ENCODE data around the gene ERBB4. TPM values are rescaled to one million over a fixed set of nuclear protein-coding genes. Genes with fewer than 3 reads are reported as not detected.

ERBB4 gene
- total RNA-seq, 1 donor from 2014 or later = 12.4 TPM

DNA sequence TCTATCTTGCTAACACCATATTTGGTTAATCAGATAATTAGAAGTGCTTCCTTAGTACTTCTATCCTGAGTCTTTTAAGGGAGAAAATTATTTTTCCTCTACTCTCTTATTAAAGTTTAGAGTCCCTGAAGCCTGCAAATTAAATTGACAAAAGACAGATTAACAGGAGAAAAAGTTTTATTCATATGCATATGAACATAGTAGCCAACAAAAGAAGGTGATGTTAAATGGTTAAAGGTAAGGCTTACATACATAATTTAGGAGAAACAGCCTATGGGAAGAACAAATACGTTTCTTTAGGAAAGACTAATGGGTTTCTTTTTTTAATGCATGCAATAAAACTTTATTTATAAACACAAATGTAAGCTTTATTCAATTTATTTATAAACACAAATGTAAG lies 1177.2 kb downstream of the ERBB4 start:
- intact Hi-C loops (cut with DNase I) = no loop called here
- no peak for ATAC-seq
- no peak for DNase-seq (ENCODE audit: missing footprints)

DNA sequence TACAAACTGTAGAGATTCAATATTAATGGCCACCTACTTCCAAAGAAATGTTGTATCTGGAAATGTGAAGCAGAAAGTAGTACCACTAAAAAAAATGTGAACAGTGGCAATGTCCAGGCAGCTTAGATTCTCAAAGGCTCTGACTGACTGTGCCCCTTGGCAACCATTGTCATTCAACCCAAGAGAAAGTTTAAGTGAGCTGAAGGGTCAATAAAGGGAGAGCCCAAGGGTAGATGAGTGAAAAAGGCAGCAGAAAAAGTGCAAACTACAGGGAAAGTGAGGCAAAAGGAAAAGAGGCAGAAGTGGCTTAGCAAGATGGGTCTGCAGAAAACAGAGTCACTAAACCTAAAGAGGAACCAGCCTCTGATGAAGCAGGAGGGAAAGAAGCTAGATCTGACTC lies 1179.3 kb downstream of the ERBB4 start:
- DNase-seq (ENCODE audit: missing footprints) (no peak), ATAC-seq (no peak)
- intact Hi-C loops (cut with DNase I) = no loop called here

DNA sequence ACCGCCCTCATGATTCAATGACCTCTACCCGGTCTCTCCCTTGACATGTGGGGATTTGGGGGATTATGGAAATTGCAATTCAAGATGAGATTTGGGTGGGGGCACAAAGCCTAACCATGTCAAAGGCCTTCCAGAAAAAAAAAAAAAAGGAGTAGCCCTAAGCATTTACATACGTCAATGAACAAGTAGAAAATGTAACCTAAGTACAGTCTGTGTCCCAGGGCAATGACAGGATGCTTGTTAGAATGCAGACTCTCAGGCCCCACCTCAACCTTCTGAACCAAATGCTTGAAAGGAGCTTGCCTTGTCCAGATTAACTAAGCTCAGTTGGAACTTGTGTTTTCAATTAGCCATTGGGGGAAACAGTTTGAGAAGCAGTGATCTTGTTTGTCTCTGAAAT lies 1180.1 kb downstream of the ERBB4 start:
- DNase-seq (ENCODE audit: missing footprints) (no peak), ATAC-seq (no peak)
- intact Hi-C loops (cut with DNase I) = no loop called here

DNA sequence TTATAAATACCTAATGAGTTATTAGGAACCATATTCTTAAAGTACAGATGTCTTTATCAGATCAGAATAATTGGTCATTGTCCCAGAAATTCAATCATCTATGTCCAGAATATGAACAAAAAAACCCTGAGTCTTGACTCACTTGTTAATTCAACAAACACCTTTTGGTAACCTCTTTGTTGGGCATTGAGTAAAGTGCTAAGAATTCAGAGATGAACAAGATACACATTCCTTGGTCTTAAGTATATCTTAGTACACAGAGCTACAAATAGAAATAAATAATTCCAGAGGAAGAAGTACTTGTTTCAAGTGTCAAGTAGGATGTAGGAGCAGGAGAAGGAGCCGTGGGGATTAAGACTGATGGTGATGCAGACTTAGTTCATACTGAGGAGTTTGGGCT lies 1184.1 kb downstream of the ERBB4 start:
- no peak for ATAC-seq
- intact Hi-C loops (cut with DNase I) = no loop called here
- DNase-seq (ENCODE audit: missing footprints) = no peak

DNA sequence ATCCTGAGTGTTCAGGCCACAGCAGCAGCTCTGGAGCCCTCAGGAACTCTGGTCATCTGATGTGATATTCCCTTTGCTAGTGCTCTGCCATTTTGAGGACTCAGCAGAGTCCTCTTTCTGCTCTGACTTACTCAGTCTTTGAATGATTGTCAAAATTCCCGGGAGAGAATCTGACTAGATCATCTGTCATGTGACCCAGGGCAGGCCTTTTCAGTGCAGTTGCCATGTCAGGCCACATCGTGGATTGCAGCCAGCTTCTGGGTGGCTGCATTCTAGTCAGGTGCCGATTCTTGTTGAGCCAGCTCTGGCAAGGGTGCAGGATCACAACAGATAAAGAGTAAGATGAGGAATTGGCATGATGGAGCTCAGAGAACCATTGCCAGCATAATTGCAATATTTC lies 1186.6 kb downstream of the ERBB4 start:
- DNase-seq (ENCODE audit: missing footprints) (no peak), ATAC-seq (no peak)
- intact Hi-C loops (cut with DNase I) = no loop called here

DNA sequence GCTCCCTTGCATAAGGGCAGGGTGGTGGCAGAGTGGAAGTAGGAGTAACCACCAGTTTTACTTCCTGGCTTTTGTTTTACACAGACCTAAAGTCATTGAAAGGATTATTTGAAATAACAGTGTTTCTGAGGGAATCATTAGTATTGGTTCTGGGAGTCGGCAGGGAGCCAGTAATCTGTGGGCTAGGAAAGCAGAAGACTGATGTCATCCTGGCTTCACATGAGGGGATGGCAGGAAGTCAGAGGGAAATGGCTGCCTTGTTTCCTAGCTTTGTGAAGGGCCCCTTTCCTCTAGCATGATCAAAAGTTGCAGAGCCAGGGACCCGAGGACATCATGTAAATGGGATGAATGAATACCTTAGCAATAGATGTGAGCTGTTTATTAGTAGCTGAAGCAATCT lies 1189.6 kb downstream of the ERBB4 start:
- no peak for DNase-seq (ENCODE audit: missing footprints)
- intact Hi-C loops (cut with DNase I) = no loop called here
- ATAC-seq = no peak

DNA sequence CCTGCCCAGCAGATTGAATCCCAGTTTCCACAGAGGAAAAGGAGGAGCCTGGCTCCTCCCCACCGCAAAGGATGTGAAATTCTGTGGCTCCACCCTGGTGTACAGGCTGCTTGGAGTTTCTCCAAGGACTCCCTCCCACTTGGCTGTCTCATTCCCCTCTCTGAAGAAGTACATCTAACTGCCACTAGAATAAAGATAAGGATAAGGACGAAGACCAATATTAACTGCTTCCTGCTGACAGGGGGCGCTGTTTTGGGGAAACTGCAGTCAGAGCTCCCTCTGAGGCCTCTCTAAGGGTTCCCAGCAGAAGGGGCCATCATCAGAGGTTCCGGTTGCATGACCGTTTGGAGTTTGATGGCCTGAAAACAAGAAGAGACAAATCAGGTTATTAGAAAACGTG lies 1191.3 kb downstream of the ERBB4 start:
- no peak for ATAC-seq
- intact Hi-C loops (cut with DNase I) = no loop called here
- no peak for DNase-seq (ENCODE audit: missing footprints)

DNA sequence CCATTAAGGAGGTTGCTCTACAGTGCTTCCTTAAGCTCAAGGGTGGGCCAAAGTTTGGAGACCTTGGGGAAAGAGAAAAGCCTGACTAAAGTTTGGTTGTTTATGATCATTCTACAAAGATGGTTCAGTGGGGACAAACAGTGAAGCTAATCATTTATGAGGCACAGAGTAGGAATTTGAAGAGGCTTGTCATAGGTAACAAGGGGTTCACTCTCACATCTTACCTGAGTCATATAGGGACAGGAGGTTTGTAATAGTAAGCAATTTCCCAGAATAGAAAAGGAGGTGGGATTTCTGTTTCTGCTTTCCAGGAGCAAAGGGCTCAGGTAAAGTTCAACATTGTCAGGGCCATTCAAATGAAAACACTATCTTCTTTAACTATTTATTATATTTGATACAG lies 1194.3 kb downstream of the ERBB4 start:
- DNase-seq (ENCODE audit: missing footprints) = no peak
- no peak for ATAC-seq
- intact Hi-C loops (cut with DNase I) = no loop called here

DNA sequence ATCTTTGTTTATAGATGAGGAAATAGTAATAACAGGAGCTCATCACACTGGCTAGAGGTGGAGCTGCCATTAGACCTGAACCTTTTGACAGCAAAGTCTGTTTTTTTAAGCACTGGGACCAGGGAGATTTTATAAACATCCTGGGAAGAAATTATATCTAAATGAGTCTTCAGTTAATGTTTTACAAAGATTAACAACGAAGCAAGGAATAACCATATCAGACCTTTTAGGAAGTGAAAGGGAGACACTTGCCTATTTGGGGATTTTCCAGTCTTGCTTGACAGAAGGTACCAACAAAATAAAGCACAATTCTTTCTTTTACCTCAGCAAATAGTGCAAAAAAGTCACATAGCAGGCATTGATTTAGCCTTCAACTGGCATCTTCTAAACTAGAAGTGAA lies 1205.2 kb downstream of the ERBB4 start:
- intact Hi-C loops (cut with DNase I) = no loop called here
- DNase-seq (ENCODE audit: missing footprints) (no peak), ATAC-seq (no peak)

DNA sequence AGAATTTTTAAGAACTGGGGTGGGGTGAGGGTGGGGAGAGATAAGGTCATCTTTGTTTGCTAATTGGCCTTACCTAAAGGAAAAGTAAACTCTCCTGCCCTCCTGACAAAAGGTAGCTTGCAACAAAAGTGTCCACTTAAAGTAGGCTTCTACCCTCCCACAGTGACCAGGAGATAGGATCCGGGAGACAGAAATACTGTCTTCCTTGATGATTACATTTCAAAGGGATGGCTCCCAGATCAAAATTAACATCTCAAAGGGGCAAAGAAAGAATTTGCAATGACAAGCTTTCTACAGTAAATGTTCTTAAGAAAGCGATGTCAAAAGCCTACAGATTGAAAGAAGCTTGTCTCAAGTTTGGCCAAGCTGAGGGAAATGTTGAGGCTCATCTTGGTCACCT lies 1206.9 kb downstream of the ERBB4 start:
- ATAC-seq (no peak), DNase-seq (ENCODE audit: missing footprints) (no peak)
- intact Hi-C loops (cut with DNase I) = no loop called here

DNA sequence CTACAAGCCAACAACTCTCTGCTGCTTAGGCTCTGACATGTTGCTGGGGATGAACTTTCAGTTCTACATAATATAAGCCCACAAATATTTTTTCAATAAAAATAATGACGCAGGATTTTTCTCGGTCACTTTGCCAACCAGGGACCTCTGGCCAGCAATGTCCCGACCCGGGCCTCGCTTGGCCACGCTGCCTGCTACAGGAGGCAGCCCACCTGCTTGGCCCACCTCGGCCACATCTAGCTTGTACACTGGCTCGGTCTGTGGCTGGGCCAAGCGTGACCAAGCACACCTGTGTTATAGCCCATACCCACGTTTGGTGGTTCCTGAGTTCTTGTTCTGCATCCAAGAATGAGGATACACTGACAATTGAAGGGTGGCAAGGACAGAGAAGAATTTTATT lies 1208.7 kb downstream of the ERBB4 start:
- no peak for ATAC-seq
- intact Hi-C loops (cut with DNase I) = no loop called here
- no peak for DNase-seq (ENCODE audit: missing footprints)

DNA sequence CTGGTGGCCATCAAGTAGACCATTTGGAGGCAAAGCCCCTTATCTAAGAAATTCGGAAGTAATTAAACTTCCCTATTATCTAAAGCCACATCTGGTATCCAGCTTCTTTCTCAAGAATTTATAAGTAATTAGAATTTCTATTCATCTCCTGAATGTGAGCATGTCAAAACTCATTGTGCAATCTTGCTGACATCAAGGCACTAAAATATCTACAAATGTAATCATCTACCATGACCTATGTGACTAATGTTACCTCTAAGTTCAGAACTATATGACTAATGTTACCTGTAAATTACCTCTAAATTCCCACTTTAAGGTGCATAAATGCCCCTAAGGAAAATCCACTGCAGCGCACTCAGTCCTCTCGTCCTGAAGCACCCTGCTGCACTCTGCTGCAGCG lies 1209.2 kb downstream of the ERBB4 start:
- no peak for DNase-seq (ENCODE audit: missing footprints)
- intact Hi-C loops (cut with DNase I) = no loop called here
- no peak for ATAC-seq

DNA sequence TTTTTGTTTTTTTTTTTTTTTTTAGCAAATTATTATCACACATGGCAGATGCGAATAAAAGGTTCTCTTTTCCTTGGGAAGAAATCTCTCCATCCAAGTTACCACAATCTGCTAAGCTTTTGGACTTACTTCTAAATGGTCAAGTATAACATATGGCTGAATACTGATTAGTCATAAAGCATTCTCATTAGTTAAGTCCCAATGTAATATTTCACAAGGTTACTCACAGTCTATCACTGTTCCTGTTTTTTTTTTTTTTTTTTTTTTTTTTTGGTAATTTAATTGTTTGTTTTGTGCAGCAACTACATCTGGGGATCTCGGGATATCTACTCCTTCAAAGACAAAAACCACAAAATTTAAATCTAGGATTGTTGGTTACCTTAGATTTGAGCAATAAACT lies 1210.5 kb downstream of the ERBB4 start:
- ATAC-seq (no peak), DNase-seq (ENCODE audit: missing footprints) (no peak)
- intact Hi-C loops (cut with DNase I) = no loop called here

Small RNA genes within 50 kb of the gene (microRNA-seq; reads per million reads assigned to microRNA genes)
- not detected for gene MIR548F2

Data from Right ventricle myocardium inferior (tissue), 1 donor.